GM12878 (cell line): ENCODE measurements around the gene TMEM61. TPM values are rescaled to one million over a fixed set of nuclear protein-coding genes. Genes with fewer than 3 reads are reported as not detected.

Experiments
- ATAC-seq: fragments of 200-7000 bp; cut with Tn5 transposase; 3 replicates; pipeline ENCODE4 v1.9.1; 2020; ENCODE audit warnings: mild to moderate bottlenecking, moderate library complexity
- BruUV-seq: library from RNA; stranded (reverse); fragments of 400-500 nt; replicated peaks from 2 replicates; lab custom pipeline; 2021; lab: Mats Ljungman, UMichigan
- CTCF ChIA-PET: fragments of 300-600 bp; sonication (Branson Sonifier 250); formaldehyde crosslinking; extraction: SDS; loops from one replicate; lab custom pipeline; 2021; ENCODE audit warnings: inconsistent platforms; lab: Yijun Ruan, JAX
- POLR2A ChIA-PET: fragments of 350-600 bp; formaldehyde crosslinking; extraction: SDS; loops from one replicate; lab custom pipeline; 2021; ENCODE audit warnings: inconsistent platforms; lab: Charles Lee
- RAD21 ChIA-PET: fragments of 300-600 bp; sonication (Branson Sonifier 250); formaldehyde crosslinking; loops from one replicate; lab custom pipeline; 2023; ENCODE audit warnings: antibody characterized with exemption; ENCODE audit not compliant: unreplicated experiment; lab: Charles Lee
- SMC1A ChIA-PET: fragments of 300-600 bp; sonication (Branson Sonifier 250); formaldehyde crosslinking; loops from one replicate; lab custom pipeline; 2023; ENCODE audit not compliant: unreplicated experiment, uncharacterized antibody; lab: Charles Lee
- DNase-seq: peaks from one replicate; pipeline ENCODE4 v3.0.0-alpha.2; 2011; ENCODE audit warnings: low read depth, low spot score
- FAIRE-seq: peaks from 3 replicates; lab custom pipeline; 2011; peaks lifted over from hg19 to GRCh38; lab: Jason Lieb, UNC
- H2AFZ ChIP-seq: 2 replicates; pipeline ENCODE4 v1.6.0; 2011; ENCODE audit warnings: low read depth, low read length, control low read depth; ENCODE audit not compliant: control insufficient read depth
- H3K27ac ChIP-seq: 2 replicates; pipeline ENCODE4 v1.5.1; 2011; ENCODE audit warnings: control low read depth; ENCODE audit not compliant: control insufficient read depth, insufficient read depth
- H3K27me3 ChIP-seq, 2 experiments: replicated peaks in 1 of 2; 2 replicates each; pipeline versions ENCODE4 v1.6.0 to v1.6.1; 2011; ENCODE audit warnings: low read length in 1 of 2; ENCODE audit not compliant: control insufficient read depth in 2 of 2, insufficient read depth in 2 of 2
- H3K36me3 ChIP-seq, 2 experiments: 2 replicates each; pipeline ENCODE4 v1.5.1; 2011; ENCODE audit warnings: low read length in 1 of 2; ENCODE audit not compliant: control insufficient read depth in 2 of 2, insufficient read depth in 2 of 2
- H3K4me1 ChIP-seq: 2 replicates; pipeline ENCODE4 v1.6.1; 2011; ENCODE audit warnings: mild to moderate bottlenecking, low read length, moderate library complexity, mixed read lengths; ENCODE audit not compliant: control insufficient read depth, insufficient read depth
- H3K4me2 ChIP-seq: 2 replicates; pipeline ENCODE4 v1.6.0; 2011; ENCODE audit warnings: control low read depth; ENCODE audit not compliant: control insufficient read depth, insufficient read depth
- H3K4me3 ChIP-seq: fragments of 200-600 bp; sonication (generic); 2 replicates; pipeline ENCODE4 v1.5.1; 2016
- H3K79me2 ChIP-seq: 2 replicates; pipeline ENCODE4 v1.6.0; 2011; ENCODE audit warnings: low read length; ENCODE audit not compliant: control insufficient read depth, insufficient read depth
- H3K9ac ChIP-seq: 2 replicates; pipeline ENCODE4 v1.8.0; 2011; ENCODE audit warnings: low read length, control low read depth, mixed read lengths; ENCODE audit not compliant: control insufficient read depth, insufficient read depth
- H3K9me3 ChIP-seq: replicated peaks from 3 replicates; pipeline ENCODE4 v1.5.1; 2011; ENCODE audit warnings: mild to moderate bottlenecking, low read length; ENCODE audit not compliant: control insufficient read depth, insufficient read depth
- H4K20me1 ChIP-seq: 2 replicates; pipeline ENCODE4 v1.6.0; 2011; ENCODE audit not compliant: control insufficient read depth, insufficient read depth
- CBX3 ChIP-seq: fragments of 200-600 bp; sonication (generic); IDR thresholded peaks from 2 replicates; pipeline ENCODE4 v1.6.1; 2016; ENCODE audit warnings: low read depth, borderline replicate concordance
- CEBPZ ChIP-seq: fragments of 150-350 bp; IDR thresholded peaks from 2 replicates; pipeline ENCODE4 v1.6.1; 2016; ENCODE audit warnings: low read depth, low read length
- CREB1 ChIP-seq: IDR thresholded peaks from 2 replicates; pipeline ENCODE4 v1.6.1; 2012; ENCODE audit warnings: low read depth, mild to moderate bottlenecking, inconsistent platforms
- DPF2 ChIP-seq: fragments of 450-650 bp; IDR thresholded peaks from 2 replicates; pipeline ENCODE4 v1.6.1; 2017; ENCODE audit warnings: mild to moderate bottlenecking
- E4F1 ChIP-seq: fragments of 450-650 bp; IDR thresholded peaks from 2 replicates; pipeline ENCODE4 v1.6.1; 2018; ENCODE audit warnings: borderline replicate concordance, mild to moderate bottlenecking; ENCODE audit not compliant: partially characterized antibody
- FOS ChIP-seq: IDR thresholded peaks from 3 replicates; pipeline ENCODE4 v1.6.1; 2011; ENCODE audit warnings: borderline replicate concordance; ENCODE audit not compliant: insufficient read length; ENCODE audit errors: extremely low read depth
- KDM1A ChIP-seq: fragments of 200-600 bp; sonication (generic); IDR thresholded peaks from 2 replicates; pipeline ENCODE4 v1.6.1; 2016; ENCODE audit warnings: borderline replicate concordance
- LARP7 ChIP-seq: fragments of 450-650 bp; IDR thresholded peaks from 2 replicates; pipeline ENCODE4 v1.6.1; 2017; ENCODE audit warnings: mild to moderate bottlenecking
- NKRF ChIP-seq: fragments of 450-650 bp; conservative IDR thresholded peaks from 2 replicates; pipeline ENCODE4 v1.6.1; 2017; ENCODE audit warnings: mild to moderate bottlenecking, moderate library complexity
- NR2C2 ChIP-seq: IDR thresholded peaks from 2 replicates; pipeline ENCODE4 v1.6.1; 2011; ENCODE audit warnings: borderline replicate concordance, low read depth; ENCODE audit not compliant: control insufficient read depth, insufficient read length
- NR2F1 ChIP-seq: fragments of 450-650 bp; conservative IDR thresholded peaks from 2 replicates; pipeline ENCODE4 v1.6.1; 2017; ENCODE audit warnings: mild to moderate bottlenecking
- POLR2AphosphoS5 ChIP-seq: IDR thresholded peaks from 2 replicates; pipeline ENCODE4 v1.6.1; 2011; ENCODE audit warnings: mild to moderate bottlenecking, low read length, inconsistent platforms
- SMC3 ChIP-seq: IDR thresholded peaks from 2 replicates; pipeline ENCODE4 v1.6.1; 2011; ENCODE audit warnings: low read length, improper control_type of control experiment, borderline replicate concordance
- SP1 ChIP-seq: IDR thresholded peaks from one replicate; pipeline ENCODE4 v1.6.1; 2011; ENCODE audit warnings: low read depth, low read length
- SREBF2 ChIP-seq: IDR thresholded peaks from 2 replicates; pipeline ENCODE4 v1.6.1; 2012; ENCODE audit warnings: mild to moderate bottlenecking, low read length
- TCF7 ChIP-seq: IDR thresholded peaks from 2 replicates; pipeline ENCODE4 v1.6.1; 2014; ENCODE audit warnings: antibody characterized with exemption, borderline replicate concordance
- WGBS: methylation state at CpG from one replicate; pipeline ENCODE4 v1.1.6; 2016; ENCODE audit warnings: low lambda C conversion rate; ENCODE audit not compliant: insufficient replicate concordance, insufficient coverage; ENCODE audit errors: missing lambda C conversion rate; 5-methylcytosine and 5-hydroxymethylcytosine counted together
- in situ Hi-C: fragments of 300-500 bp; cut with MboI; formaldehyde crosslinking; loops from 9 replicates; pipeline ENCODE4 v1.14.3; 2018; ENCODE audit warnings: mixed read lengths
- intact Hi-C: fragments of 100-400 bp; cut with micrococcal nuclease; formaldehyde crosslinking; loops from one replicate; pipeline ENCODE4 v1.14.2; 2022; ENCODE audit not compliant: unreplicated experiment
- polyA plus RNA-seq, 11 experiments: library from polyadenylated mRNA; depleted of rRNA in 4 of 11; unstranded in 6 of 11; stranded (reverse) in 5 of 11; fragments of >200 nt; fragmentation: Nextera tagmentation in 4 of 11; fragmentation: Illumina TruSeq in 1 of 11; extraction: Ambion mirVana in 4 of 11; extraction: Trizol in 1 of 11; gene quantifications; 1 replicate in 1 of 11; 2 replicates in 10 of 11; pipeline versions ENCODE4 v1.2.1 to v1.2.3, GENCODE V29; 2011 to 2016; ENCODE audit warnings: inconsistent platforms in 2 of 11, missing spikeins in 2 of 11, low read depth in 1 of 11
- total RNA-seq, 4 experiments: library from RNA; depleted of rRNA in 3 of 4; stranded (reverse); fragments of >200 nt in 3 of 4; fragmentation: Illumina TruSeq in 1 of 4; extraction: Trizol in 1 of 4; gene quantifications; 2 replicates each; pipeline versions ENCODE4 v1.2.1 to v1.2.3, GENCODE V29; 2013 to 2021

Gene TMEM61
- total and polyA plus RNA-seq, 10 of the 15 experiments (the other 5 are each of a cell fraction or from before 2014, with no cell fraction given): not detected

GRCh38 chr1:55012661-55013060, 32.2 kb downstream of the TMEM61 start (continued):
- TF ChIP-seq NR2C2 (no peak), E4F1 (no peak), DPF2 (no peak)

GRCh38 chr1:55015123-55015522, 34.7 kb downstream of the TMEM61 start:
- H3K4me2 ChIP-seq: no peak overlapping the region
- no peak overlapping the region for H3K27ac ChIP-seq
- H3K27me3 ChIP-seq: peaks cover 0 to 4% of the 10 kb centered on the region in 2 experiments; a peak in 2 of 4 replicates
- no peaks in the 10 kb centered on the region for H3K79me2 ChIP-seq
- POLR2A ChIA-PET: no interaction called here
- intact Hi-C loops: no loop called here
- H2AFZ ChIP-seq: no peak overlapping the region
- TF ChIP-seq CBX3 (no peak), SREBF2 (no peak), SMC3 (no peak), TCF7 (no peak), SP1 (no peak), NKRF (no peak), FOS (no peak), LARP7 (no peak), NR2F1 (no peak), CREB1 (no peak), KDM1A (no peak), CEBPZ (no peak), POLR2AphosphoS5 (no peak)
- no peak for FAIRE-seq
- ATAC-seq: no peak
- in situ Hi-C loops: no loop called here
- CTCF ChIA-PET: interaction anchor here (14.2 kb wide), 1 partner anchor 68 kb away, joined by 218 read pairs; no protein-coding TSS in a partner anchor
- H3K9me3 ChIP-seq: no peaks in the 10 kb centered on the region
- DNase-seq: no peak
- no peaks in the 10 kb centered on the region for H3K4me1 ChIP-seq
- H4K20me1 ChIP-seq: no peaks in the 10 kb centered on the region
- no TSS peak for BruUV-seq
- RAD21 ChIA-PET: interaction anchor here (2.4 kb wide), 1 partner anchor 70 kb away, joined by 10 read pairs; no protein-coding TSS in a partner anchor
- no peak overlapping the region for H3K4me3 ChIP-seq
- H3K36me3 ChIP-seq: no peaks in the 10 kb centered on the region
- SMC1A ChIA-PET: no interaction called here
- no peak overlapping the region for H3K9ac ChIP-seq
- 51% methylated on average over 5 of the region's 5 CpGs for WGBS
